Rectal smooth muscle tissue (tissue), 1 donor: ENCODE measurements around the gene SEMA4D.

ENCODE experiments used
- H3K27ac ChIP-seq: one replicate; pipeline ENCODE4 v1.7.0; 2013; ENCODE audit warnings: low read depth, low read length, inconsistent platforms
- H3K27me3 ChIP-seq: one replicate; pipeline ENCODE4 v1.7.0; 2013; ENCODE audit warnings: low read length; ENCODE audit not compliant: control insufficient read depth, insufficient read depth
- H3K36me3 ChIP-seq: one replicate; pipeline ENCODE4 v1.7.0; 2013; ENCODE audit warnings: low read length; ENCODE audit not compliant: control insufficient read depth, insufficient read depth
- H3K4me1 ChIP-seq: one replicate; pipeline ENCODE4 v1.7.0; 2013; ENCODE audit warnings: low read length; ENCODE audit not compliant: control insufficient read depth, insufficient read depth
- H3K4me3 ChIP-seq: one replicate; pipeline ENCODE4 v1.7.0; 2013; ENCODE audit warnings: low read length
- H3K9ac ChIP-seq: one replicate; pipeline ENCODE4 v1.7.0; 2013; ENCODE audit warnings: low read length

Gene SEMA4D

GRCh38 chr9:89383030-89383720 is 114.7 kb downstream of the SEMA4D start:
- Histone ChIP-seq H3K27ac (no peak overlapping the region), H3K4me1 (no peaks in the 10 kb centered on the region), H3K27me3 (no peaks in the 10 kb centered on the region), H3K36me3 (peaks cover 6% of the 10 kb centered on the region), H3K4me3 (no peak overlapping the region), H3K9ac (no peak overlapping the region)

DNA sequence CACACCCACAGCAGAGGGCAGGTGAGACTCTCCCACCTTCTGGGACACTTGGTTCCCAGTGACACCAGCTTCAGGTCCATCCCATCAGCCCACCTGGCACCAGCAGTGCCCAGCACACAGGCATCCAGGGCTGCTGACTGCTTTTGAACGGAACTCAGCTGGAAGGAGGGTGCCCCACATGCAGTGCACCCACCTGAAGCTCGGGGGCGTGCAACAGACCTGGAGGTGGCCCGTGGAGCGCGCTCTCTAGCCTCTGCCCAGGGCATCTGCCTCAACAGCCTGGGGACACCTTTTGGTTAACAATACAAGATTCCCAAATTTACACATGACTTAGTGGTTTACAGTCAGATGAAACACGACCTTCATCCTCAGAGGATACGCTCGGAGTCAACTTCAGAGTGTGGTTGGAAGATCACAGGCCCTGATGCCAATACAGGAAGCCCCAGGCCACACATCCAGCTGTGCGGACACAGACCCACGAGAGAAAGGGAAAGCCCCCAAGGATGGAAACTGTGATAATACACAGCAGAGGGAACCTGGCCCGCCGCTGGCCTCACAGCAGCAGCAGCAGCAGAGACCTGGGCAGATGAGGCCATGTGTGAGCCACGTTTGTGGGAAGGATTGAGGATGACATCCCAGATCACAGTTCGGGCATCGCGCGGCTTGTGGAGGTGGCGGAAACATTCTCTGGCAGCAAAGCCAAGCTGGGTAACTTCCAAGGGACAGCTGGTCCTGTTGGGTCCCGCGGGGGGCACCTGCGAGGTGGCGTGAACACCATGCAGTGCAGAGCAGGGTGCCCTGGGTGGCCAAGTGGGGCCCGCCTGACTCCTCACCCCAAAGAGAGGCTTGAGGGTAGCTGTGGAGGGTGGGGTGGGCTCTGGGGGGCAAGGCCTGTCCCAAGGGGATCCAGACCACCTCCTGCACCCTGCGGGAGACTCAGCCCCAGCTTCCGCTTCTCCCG is 115.6 kb downstream of the SEMA4D start:
- no peaks in the 10 kb centered on the region for H3K27me3 ChIP-seq
- H3K27ac ChIP-seq: no peak overlapping the region
- no peak overlapping the region for H3K9ac ChIP-seq
- H3K4me1 ChIP-seq: no peaks in the 10 kb centered on the region
- peaks cover 6% of the 10 kb centered on the region for H3K36me3 ChIP-seq
- no peak overlapping the region for H3K4me3 ChIP-seq

GRCh38 chr9:89381308-89381609 is 116.7 kb downstream of the SEMA4D start:
- Histone ChIP-seq H3K27ac (no peak overlapping the region), H3K36me3 (peaks cover 6% of the 10 kb centered on the region), H3K4me1 (no peaks in the 10 kb centered on the region), H3K4me3 (no peak overlapping the region), H3K9ac (no peak overlapping the region), H3K27me3 (no peaks in the 10 kb centered on the region)

DNA sequence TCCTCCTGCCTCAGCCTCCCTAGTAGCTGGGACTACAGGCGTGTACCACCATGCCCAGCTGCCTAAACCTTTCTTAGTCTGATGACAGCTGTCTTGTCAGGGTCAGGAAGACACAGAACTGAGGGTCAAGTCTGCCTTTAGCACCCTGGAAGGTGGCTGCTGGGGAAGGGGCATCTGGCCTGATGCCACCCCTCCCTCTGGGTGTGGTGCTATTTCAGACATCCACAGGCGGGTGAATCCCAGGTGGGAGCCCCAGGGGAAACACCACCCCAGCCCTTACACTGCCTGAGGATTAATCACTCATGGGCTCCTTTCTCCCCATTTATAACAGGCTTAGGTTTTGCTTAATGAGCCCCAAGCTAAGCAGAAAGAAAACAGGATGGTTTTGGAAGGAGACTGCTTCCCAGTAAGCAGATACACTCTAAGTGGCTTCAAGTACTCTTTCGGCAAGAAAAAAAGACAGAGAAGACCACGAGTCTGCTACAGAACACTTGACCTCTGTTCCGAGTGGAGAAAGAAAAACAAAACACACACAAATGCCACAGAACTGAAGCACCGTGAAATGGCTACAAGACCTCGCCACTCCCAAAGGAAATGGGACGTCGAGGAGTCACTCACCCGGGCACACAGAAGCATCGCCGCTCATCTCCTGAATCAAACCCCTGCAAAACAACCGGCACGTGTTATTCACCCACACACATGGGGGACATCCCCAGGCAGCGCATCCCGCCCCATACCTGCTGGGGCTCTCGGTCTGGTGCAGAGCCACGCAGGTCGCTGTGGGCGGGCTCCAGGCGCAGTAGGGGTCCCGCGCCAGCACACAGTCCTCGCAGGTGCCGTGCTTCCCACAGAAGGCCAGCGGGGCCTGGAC is 117.2 kb downstream of the SEMA4D start:
- H3K9ac ChIP-seq: no peak overlapping the region
- no peaks in the 10 kb centered on the region for H3K4me1 ChIP-seq
- H3K36me3 ChIP-seq: peaks cover 3% of the 10 kb centered on the region
- H3K27me3 ChIP-seq: no peaks in the 10 kb centered on the region
- H3K4me3 ChIP-seq: no peak overlapping the region
- no peak overlapping the region for H3K27ac ChIP-seq

GRCh38 chr9:89379508-89380115 is 118.3 kb downstream of the SEMA4D start:
- peaks cover 3% of the 10 kb centered on the region for H3K36me3 ChIP-seq
- no peak overlapping the region for H3K4me3 ChIP-seq
- no peaks in the 10 kb centered on the region for H3K4me1 ChIP-seq
- H3K27ac ChIP-seq: no peak overlapping the region
- H3K27me3 ChIP-seq: no peaks in the 10 kb centered on the region
- no peak overlapping the region for H3K9ac ChIP-seq

GRCh38 chr9:89379031-89379430 is 118.9 kb downstream of the SEMA4D start:
- Histone ChIP-seq H3K4me3 (no peak overlapping the region), H3K27me3 (no peaks in the 10 kb centered on the region), H3K4me1 (no peaks in the 10 kb centered on the region), H3K27ac (no peak overlapping the region), H3K9ac (no peak overlapping the region), H3K36me3 (peaks cover 3% of the 10 kb centered on the region)

- peaks cover 3% of the 10 kb centered on the region for H3K36me3 ChIP-seq
- no peaks in the 10 kb centered on the region for H3K27me3 ChIP-seq
- H3K9ac ChIP-seq: no peak overlapping the region
- H3K4me3 ChIP-seq: no peak overlapping the region
- H3K4me1 ChIP-seq: no peaks in the 10 kb centered on the region
- no peak overlapping the region for H3K27ac ChIP-seq
Observed at GRCh38 chr9:89378541-89378940, 119.4 kb downstream of the SEMA4D start.

GRCh38 chr9:89377411-89377810 is 120.5 kb downstream of the SEMA4D start:
- no peak overlapping the region for H3K9ac ChIP-seq
- H3K27me3 ChIP-seq: no peaks in the 10 kb centered on the region
- H3K36me3 ChIP-seq: peaks cover 3% of the 10 kb centered on the region
- no peaks in the 10 kb centered on the region for H3K4me1 ChIP-seq
- H3K27ac ChIP-seq: no peak overlapping the region
- H3K4me3 ChIP-seq: no peak overlapping the region

DNA sequence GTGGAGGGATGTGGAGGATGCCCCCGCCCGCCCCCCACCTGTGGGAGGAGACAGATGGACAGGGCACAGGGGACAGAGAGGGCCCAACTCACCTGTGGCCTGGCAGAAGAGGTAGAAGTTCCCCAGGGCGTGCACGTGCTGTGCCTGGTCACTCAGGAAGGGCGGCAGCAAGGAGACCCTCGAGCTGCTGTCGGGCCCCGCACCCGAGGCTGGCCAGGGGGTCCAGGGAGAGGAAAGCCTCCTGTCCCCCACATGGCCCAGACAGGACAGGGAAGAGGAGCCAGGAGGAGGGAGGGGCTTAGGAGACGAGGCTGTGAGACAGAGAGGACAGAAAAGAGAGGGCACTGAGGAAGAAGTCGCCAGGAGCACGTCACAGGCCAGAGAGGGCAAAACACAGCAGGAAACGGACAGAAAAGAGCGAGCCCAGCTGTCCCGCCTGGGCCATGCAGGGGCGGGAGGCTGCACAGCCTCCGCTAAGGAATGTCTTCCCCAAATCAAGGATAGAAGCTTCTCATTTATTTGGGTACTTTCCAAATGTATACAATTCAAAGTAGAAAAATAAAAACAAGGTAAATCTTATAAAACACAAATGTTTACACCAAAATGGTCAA is 121.1 kb downstream of the SEMA4D start:
- Histone ChIP-seq H3K9ac (no peak overlapping the region), H3K27ac (no peak overlapping the region), H3K4me1 (no peaks in the 10 kb centered on the region), H3K27me3 (no peaks in the 10 kb centered on the region), H3K36me3 (peaks cover 3% of the 10 kb centered on the region), H3K4me3 (no peak overlapping the region)

DNA sequence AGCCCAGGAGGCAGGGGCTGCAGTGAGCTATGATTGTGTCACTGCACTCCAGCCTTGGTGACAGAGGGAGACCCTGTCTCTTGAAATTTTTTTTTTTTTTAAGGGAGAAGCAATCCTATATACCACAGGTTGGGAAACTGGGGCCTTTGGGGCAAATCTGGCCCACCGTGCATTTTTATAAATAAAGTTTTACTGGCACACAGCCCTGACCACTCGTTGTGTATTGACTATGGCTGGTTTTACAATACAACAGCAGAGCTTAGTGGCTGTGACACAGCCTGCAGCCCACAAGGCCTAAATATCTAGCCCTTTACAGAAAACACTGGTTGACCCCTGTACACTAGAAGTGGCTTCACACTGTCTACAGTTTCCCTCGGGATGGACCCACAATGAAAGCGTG is 121.6 kb downstream of the SEMA4D start:
- H3K4me3 ChIP-seq: no peak overlapping the region
- H3K4me1 ChIP-seq: no peaks in the 10 kb centered on the region
- no peaks in the 10 kb centered on the region for H3K27me3 ChIP-seq
- no peak overlapping the region for H3K9ac ChIP-seq
- peaks cover 3% of the 10 kb centered on the region for H3K36me3 ChIP-seq
- H3K27ac ChIP-seq: no peak overlapping the region

DNA sequence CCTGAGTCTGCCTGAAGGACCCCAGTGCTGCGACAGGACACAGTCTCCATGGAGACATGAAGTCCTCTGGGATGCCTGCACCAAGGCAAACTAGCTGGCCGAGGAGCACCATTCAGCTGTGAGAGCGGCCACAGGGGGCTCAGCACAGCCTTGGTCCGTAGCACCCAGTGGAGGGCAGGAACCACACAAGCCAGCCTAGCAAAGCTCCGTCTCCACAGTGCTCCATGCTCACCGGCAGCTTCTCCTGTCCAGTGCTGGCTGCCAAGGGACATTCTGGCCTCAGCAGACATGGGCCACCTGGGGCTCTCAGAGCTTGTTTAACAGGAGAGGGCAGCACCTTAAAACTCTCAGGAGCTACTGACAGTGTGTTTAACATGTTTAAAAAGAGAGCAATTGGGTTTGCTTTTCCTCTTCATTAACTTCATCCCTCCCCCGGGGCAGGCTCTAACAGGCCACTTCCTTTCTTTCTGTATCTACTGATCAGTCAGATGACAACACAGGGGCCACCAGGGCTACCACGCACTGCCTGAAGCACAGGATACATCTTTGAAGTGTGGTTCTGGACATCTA is 122.6 kb downstream of the SEMA4D start:
- Histone ChIP-seq H3K27me3 (no peaks in the 10 kb centered on the region), H3K27ac (no peak overlapping the region), H3K9ac (no peak overlapping the region), H3K36me3 (peaks cover 3% of the 10 kb centered on the region), H3K4me1 (no peaks in the 10 kb centered on the region), H3K4me3 (no peak overlapping the region)
